VCaP (cell line): ENCODE data around the gene MED15.
"Not testable (repeated sequence)": the region's sequence is repeated elsewhere in the genome, so short reads cannot be mapped to it uniquely, and the experiment has no call there.

ENCODE experiments used
- H3K27ac ChIP-seq: fragments of 450-650 bp; 2 replicates; pipeline ENCODE4 v1.5.1; 2017
- TF ChIP-seq, protein P1 (sequence below): fragments of 450-650 bp; conservative IDR thresholded peaks from 2 replicates; pipeline ENCODE4 v1.5.1; 2017; ENCODE audit warnings: mild to moderate bottlenecking, moderate library complexity

Gene MED15

GRCh38 chr22:20475115-20475436 is 32.3 kb upstream of the MED15 start:
- TF ChIP-seq, protein P1, sequence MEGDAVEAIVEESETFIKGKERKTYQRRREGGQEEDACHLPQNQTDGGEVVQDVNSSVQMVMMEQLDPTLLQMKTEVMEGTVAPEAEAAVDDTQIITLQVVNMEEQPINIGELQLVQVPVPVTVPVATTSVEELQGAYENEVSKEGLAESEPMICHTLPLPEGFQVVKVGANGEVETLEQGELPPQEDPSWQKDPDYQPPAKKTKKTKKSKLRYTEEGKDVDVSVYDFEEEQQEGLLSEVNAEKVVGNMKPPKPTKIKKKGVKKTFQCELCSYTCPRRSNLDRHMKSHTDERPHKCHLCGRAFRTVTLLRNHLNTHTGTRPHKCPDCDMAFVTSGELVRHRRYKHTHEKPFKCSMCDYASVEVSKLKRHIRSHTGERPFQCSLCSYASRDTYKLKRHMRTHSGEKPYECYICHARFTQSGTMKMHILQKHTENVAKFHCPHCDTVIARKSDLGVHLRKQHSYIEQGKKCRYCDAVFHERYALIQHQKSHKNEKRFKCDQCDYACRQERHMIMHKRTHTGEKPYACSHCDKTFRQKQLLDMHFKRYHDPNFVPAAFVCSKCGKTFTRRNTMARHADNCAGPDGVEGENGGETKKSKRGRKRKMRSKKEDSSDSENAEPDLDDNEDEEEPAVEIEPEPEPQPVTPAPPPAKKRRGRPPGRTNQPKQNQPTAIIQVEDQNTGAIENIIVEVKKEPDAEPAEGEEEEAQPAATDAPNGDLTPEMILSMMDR, result no peak
- no peak overlapping the region for H3K27ac ChIP-seq

DNA sequence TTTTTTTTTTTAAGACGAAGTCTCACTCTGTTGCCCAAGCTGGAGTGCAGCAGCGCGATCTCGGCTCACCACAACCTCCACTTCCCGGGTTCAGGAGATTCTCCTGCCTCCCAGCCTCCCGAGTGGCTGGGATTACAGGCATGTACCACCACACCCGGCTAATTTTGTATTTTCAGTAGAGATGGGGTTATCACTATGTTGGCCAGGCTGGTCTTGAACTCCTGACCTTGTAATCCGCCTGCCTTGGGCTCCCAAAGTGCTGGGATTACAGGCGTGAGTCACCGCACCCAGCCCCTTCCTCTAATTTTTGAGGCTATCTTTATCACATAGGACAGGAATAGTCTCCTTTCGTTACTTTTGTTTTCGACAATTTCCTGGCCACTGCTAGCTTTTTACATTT is 31.8 kb upstream of the MED15 start:
- H3K27ac ChIP-seq, result not testable (repeated sequence)

DNA sequence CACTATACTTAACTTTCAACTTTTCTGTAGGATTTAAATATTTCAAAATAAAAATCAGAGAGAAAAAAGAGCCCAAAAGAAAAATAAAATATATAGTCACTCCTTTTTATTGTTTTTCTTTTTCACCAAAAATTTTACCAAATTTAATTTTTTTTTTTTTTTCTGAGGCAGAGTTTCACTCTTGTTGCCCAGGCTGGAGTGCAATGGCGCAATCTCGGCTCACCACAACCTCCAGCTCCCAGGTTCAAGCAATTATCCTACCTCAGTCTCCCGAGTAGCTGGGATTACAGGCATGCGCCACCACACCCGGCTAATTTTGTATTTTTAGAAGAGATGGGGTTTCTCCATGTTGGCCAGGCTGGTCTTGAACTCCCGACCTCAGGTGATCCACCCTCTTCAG is 29.4 kb upstream of the MED15 start:
- H3K27ac ChIP-seq, result not testable (repeated sequence)

DNA sequence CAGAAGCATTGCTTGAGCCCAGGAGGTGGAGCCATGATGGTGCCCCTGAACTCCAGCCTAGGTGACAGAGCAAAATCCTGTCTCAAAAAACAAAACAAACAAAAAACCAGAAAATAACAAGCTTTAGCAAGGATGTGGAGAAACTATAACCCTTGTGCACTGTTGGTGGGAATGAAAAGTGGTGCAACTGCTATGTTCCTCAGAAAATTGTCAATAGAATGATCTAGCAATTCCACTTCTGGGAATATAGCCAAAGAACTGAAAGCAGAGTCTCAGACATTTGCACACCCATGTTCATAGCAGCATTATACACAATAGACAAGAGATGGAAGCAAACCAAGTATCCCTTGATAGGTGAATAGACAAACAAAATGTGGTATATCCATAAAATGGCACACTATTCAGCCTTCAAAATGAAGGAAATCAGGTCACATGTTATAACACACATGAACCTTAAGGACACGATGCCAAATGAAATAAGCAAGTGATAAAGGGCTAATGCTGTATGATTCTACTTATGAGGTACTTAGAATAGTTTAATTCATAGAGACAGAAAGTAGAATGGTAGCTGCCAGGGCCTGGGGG is 27.7 kb upstream of the MED15 start:
- TF ChIP-seq, protein P1, result no peak
- no peak overlapping the region for H3K27ac ChIP-seq

- H3K27ac ChIP-seq, result not testable (repeated sequence)
Observed at GRCh38 chr22:20483143-20483506, 24.3 kb upstream of the MED15 start.

DNA sequence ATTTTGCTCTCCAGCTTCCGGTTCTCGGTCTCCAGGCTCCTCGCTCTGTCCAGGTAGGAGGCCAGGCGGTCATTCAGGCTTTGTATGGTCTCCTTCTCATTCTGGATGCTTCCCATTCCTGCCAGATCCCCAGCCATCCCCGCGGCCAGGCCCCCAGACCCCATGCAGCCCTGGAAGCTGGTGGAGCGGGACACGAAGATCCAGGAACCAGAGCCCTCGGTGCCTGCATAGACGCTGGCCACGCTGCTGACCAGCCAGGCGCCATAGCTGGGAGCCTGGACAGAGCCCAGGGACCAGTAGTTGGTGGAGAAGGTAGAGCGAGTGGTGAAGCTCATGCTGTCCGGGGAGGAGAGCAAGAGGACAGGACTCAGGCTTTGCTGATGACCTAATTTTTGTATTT is 23.6 kb upstream of the MED15 start:
- TF ChIP-seq, protein P1, result no peak
- H3K27ac ChIP-seq, result no peak overlapping the region

- TF ChIP-seq, protein P1, result no peak
- H3K27ac ChIP-seq, result no peak overlapping the region
Observed at GRCh38 chr22:20484948-20485683, 22.3 kb upstream of the MED15 start.

- TF ChIP-seq, protein P1, result no peak
- H3K27ac ChIP-seq, result no peak overlapping the region
Observed at GRCh38 chr22:20486229-20486628, 21.2 kb upstream of the MED15 start.

DNA sequence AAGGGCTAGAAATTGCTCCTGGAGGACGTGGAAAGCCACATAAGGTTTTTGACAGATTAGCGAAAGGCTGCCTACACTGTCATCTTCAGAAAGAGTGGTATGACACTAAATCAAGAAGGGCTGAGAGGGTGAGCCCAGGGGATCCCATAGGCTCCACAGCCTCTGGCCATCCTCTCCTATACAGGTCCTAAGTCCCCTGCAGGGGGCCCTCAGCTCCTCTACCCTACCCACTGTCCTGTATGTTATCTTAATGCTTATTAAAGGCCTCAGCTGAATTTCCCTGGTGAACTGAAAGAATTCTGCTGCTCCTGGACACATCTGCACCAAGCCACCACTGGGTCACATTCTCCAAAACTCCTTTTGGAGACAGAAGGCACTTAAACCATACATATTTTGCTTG is 19.7 kb upstream of the MED15 start:
- H3K27ac ChIP-seq, result no peak overlapping the region
- TF ChIP-seq, protein P1, result no peak
